CD4-positive, alpha-beta T cell treated with Interleukin-1 beta for 1 hour (primary cell): ENCODE data around the gene ADGRL3.

Source experiments
- DNase-seq, 2 donors: peaks; one replicate each; pipeline ENCODE4 v3.0.0-alpha.2; 2020 to 2022

The ADGRL3 gene

DNA sequence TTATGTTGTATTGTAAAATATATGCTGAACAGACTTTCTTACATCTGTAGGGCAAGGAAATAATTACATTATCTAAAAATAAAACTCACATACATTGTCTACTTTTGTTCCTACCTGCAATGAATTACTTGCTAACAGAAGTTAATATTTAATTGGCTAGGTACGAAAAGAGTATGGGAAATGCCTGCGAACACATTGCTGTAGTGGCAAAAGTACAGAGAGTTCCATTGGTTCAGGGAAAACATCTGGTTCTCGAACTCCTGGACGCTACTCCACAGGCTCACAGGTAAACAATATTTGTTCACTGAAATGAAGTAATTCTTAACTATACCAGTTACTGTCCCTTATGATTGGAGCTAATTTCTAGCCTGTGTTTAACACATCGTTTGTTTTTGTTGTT is 837.4 kb downstream of the ADGRL3 start:
- DNase-seq: no peak

DNA sequence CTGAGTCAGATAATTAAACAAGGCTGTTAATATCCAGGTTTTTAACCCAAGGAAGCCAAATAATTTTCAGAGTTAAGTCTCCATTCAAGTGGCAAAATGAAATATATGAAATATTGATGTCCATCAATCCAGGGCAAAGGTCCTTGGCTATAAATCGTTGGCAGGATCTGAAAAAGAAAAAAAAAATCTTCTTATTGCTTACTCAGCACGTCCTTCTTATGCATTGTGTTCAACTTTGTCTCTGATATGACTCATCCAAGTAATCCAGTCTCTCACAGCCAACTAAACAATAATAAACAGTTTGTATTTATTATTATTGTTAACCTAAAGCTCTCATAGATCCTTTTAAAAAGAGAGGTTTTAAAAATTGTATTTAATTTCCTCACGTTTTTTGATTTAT is 851.2 kb downstream of the ADGRL3 start:
- no peak for DNase-seq

DNA sequence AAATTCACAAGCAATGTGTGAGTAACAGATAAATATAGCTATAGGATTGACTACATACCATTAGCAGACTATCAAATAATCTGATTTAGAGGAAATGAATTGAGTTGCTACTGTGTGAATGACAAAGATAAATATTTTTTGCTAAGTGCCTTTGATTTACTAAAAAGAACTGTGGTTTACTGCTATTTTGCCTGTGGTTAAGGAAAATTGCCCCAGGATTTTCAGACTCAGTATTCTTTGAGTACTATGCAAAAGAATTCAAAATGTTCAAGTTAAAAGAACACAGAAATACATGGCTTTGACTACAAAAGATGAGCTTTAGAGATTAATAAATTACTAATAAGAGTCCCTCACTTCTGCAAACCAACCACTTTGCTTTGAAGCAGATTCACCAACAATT is 853.8 kb downstream of the ADGRL3 start:
- DNase-seq: no peak

DNA sequence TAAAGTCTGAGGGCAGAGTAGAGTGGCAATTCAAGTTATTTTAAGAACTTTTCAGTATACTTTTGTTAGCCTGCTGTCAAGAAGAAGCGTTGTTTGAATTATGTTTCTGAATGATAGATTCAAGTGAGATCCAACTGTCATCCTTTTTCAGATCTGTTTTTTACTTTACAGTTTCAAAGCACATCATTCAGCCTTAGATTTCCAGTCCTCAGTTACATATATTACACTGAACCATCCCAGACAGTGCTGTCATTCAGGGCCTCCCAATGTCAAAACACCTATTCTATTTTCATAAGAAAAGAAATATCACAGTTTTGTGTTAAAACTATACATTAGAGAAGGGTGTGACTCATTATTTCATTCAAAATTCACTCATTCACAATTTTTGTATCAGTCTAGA is 856.9 kb downstream of the ADGRL3 start:
- no peak for DNase-seq

DNA sequence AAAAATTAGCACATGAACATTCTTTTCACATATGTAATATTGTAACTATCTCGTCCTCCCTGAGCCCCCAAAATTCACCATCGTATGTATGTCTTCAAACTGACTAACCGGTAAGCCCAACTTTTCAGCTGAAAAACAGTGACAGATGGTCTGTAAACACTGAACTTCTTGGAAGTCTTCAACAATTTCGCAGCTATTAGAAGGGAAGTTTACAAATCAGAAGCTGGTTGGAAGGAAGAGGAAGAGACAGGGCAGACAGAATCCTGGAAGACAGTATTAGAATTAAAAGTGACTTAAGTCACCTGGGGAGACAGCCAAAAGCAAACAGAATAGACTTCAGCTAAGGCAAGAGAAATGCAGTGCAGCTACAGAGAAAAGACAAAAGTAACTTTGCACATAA is 858.4 kb downstream of the ADGRL3 start:
- no peak for DNase-seq

DNA sequence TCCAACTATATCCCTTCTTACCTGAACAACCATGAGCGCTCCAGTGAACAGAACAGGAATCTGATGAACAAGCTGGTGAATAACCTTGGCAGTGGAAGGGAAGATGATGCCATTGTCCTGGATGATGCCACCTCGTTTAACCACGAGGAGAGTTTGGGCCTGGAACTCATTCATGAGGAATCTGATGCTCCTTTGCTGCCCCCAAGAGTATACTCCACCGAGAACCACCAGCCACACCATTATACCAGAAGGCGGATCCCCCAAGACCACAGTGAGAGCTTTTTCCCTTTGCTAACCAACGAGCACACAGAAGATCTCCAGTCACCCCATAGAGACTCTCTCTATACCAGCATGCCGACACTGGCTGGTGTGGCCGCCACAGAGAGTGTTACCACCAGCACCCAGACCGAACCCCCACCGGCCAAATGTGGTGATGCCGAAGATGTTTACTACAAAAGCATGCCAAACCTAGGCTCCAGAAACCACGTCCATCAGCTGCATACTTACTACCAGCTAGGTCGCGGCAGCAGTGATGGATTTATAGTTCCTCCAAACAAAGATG is 870.2 kb downstream of the ADGRL3 start:
- no peak for DNase-seq

DNA sequence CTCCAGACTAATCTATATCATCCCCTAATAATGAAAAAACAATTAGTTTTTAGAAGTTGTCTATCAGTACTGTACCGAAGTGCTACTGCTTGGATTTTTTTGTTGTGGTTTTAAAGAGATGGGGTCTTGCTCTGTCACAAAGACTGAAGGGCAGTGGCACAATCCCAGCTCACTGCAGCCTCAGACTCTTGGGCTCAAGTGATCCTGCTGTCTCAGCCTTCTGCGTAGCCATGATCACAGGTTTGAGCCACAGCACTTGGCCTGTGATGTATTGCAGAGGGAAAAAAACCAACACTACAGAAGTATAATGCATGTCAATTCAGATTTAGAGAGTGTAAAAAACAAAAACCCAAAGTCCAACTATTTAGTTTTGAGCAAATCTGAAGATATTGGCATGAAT is 875.0 kb downstream of the ADGRL3 start:
- DNase-seq: no peak

DNA sequence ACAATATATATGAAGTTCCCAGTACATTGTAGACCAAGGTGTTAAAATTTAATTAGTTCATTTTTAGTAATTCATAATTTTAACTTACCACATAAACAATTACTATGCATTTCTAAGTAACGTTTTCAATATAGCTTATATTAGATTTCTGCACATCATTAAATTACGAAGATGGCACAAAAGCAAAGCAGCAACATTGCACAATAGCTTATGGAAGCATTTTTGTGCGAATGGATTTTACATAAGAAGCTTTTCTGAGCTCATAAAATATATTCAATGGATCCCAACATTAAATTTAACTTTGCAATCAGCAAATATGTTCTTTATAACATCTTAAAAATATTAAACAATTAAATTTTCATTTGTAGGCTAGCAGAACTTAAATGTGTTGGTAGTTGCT is 875.4 kb downstream of the ADGRL3 start:
- no peak for DNase-seq

DNA sequence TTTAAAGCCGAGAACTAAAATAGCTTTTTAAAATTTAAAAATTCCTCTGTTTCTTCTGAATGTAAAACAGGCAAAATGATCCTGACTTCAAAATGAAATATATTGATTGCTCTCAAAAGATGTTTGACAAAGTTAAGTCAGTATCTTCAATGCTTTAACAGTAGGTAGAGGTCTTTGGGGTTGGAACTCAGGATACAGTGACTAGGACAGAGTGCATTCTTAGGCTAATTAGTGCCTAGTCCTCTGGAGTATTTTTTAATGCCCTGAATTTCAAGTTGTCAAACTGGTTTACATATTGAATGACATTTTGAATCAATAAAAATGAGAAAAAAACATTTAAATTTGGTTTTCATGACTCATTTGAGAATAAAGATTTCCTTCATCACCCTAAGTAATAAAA is 877.3 kb downstream of the ADGRL3 start:
- no peak for DNase-seq

DNA sequence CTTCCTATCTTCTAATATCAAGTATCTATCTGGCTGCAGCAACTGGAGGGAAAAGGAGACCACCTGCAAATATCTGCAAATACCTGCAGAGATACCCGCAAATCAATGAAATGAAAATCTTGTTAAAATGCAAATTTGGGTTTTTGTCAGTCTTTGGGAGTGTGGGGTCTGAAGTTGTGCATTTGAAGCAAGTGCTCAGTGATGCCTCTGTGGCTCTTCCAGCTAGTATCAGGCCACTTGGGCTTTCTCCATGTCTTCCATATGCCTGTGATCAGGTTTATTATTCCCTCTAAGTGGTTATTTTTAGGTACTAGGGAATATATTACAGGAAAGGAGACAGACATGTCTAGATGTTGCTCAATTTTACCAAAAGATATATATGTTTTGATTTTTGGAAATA is 880.3 kb downstream of the ADGRL3 start:
- DNase-seq: no peak

DNA sequence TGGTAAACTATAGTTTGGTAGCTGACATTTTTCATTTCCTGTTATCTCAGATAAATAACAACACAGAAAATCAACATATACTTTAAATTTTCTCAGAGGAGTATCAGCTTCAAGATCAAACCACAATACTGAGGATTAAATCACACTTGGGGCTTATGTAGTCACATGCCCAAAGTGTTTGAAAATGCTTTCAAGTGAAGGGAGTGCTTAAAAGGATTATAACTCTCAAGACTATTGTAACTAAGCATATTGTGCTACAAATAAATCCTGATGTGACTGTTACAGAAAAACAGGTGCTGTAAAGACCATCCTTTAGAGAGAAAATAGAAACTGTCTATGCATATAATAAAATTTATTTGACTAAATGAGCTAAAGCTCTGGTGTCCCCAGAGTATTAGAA is 887.6 kb downstream of the ADGRL3 start:
- DNase-seq: no peak

DNA sequence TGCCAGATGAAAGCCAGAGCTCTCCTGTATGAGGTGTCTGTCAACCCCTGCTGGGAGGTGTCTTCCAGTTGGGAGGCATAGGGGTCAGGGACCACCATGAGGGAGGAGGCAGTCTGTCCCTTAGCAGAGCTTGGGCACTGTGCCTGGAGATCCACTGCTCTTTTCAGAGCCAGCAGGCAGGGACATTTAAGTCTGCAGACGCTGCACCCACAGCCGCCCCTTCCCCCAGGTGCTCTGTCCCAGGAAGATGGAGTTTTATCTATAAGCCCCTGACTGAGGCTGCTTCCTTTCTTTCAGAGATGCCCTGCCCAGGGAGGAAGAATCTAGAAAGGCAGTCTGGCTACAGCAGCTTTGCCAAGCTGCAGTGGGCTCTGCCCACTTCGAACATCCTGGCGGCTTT is 893.6 kb downstream of the ADGRL3 start:
- DNase-seq: no peak

DNA sequence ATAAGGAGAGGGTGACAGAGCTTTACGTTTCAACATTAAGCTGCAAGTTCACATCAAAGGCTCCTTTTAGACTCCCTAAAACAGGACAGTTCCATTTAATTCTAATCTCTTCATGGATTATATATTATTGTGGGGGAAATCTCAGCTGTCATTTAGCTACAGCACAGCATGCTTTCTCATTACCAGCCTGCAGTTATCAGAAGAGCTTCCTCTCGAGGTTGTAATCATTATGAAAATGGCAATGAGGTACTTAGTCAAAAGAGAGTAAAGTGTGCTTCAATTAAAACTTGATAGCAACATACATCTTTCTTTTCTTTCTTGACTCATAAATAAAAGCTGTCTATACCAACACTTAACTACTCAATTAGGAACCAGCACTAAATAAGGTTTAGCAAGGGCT is 896.8 kb downstream of the ADGRL3 start:
- no peak for DNase-seq

DNA sequence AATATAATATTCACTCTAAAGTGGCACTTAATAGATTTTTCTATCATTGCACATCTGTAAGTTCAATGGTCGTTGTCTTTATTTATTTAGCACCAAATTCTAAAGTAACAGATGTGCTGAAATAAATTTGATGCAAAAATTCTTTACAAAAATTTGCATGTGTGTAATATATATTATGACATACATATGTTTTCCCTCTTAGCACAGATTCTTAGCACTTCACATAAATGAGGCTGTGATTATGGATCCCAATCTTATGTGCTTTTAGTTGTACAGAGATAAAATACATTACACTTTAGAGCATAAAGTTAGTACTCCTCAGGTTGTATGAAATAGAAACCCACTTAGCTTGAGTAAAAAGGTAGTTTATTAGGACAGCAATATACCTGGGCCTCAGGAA is 915.1 kb downstream of the ADGRL3 start:
- no peak for DNase-seq

DNA sequence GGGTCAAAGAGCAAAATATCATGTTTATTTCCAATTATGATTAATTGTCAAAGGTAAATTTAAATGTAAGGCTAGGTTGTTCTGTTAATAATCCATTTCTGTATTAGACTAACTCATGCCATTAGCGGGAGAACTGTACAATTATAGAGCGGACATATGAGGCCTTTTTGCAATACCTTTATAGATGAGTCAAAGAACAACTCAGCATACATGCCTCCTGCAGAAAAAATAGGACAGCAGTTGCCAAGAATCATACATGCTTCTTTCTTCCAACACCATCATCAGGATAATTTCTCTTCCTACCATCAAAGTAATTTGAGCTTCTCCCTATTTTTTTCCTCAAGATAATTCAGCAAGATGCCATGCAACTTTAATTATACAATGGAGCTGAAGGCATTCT is 917.8 kb downstream of the ADGRL3 start:
- no peak for DNase-seq

DNA sequence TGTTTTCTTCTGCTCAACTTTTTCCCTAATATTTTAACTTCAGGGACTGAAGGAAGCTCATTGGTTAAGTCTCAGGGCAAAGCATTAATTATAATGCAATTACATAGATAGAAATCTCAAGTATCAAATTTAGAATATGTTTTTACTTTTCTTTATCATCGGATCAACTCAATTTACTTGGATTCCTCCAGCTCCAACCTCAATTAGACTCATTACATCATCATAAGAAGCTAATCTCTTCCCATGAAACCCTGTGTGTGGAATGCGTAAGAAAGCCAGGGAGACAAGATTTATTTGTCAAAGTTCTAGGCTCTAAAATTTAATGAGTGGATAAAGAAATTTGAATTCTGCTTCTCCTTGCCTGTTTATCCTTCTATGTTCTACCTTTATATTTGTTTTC is 918.4 kb downstream of the ADGRL3 start:
- no peak for DNase-seq

DNA sequence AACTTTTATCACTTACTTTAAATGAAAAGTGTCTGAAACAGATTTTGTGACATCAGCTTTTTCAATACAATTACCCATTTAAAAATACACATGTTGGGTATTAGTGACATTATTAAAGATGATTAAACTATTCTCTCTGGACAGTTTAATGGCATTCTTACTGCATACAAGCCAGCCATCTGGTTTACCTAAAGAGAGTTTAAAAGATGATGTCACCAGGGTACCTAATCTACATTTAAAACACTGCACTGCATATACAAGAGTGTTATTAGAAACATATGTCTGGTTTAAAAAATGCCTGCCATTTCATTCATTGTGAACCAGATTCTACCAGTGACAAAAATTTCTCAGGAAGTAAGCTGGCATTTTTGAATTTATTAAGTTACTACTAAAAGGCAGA is 919.1 kb downstream of the ADGRL3 start:
- no peak for DNase-seq

DNA sequence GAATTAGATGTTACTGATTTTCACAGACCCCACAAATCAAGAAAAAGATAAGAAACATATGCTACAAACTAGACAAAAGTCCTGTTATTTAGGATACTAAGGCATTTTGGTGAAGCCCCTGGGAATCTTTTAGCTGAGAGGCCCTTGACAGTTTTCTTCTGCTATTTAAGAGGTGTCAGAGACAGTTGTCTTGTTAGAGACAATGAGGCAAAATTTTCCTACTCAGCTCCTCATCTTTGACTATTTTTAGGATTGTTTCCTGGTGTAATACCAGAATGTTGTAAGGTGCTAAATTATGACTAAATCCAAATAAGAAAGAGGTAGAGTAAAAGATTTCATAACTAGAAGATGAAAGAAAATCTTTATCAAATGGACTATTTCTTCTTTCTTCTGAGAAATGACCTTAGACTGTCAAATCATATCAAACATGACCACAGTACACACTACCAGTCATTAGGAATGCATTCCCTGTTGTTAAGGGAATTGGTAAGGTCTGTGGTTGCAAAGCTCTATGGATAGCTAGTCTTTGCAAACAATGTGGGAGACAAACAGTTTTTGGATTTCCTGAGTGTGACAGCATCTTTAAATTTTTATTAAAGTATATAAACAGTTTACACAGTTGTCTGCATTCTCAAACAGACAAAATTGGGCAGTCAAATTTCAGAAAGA is 926.1 kb downstream of the ADGRL3 start:
- DNase-seq: no peak
